IMR-90 (cell line): ENCODE data around the gene TRAPPC2L. TPM values are rescaled to one million over a fixed set of nuclear protein-coding genes. Genes with fewer than 3 reads are reported as not detected.

Source experiments
- ATAC-seq: fragments of 200-7000 bp; cut with Tn5 transposase; 2 replicates; pipeline ENCODE4 v1.9.1; 2020; ENCODE audit warnings: low read depth, mild to moderate bottlenecking, moderate library complexity
- BruUV-seq: library from RNA; stranded (reverse); fragments of 400-500 nt; replicated peaks from 2 replicates; lab custom pipeline; 2021; lab: Mats Ljungman, UMichigan
- CTCF ChIA-PET: fragments of 300-600 bp; formaldehyde crosslinking; extraction: SDS; loops from one replicate; lab custom pipeline; 2021; ENCODE audit warnings: antibody characterized with exemption; lab: Yijun Ruan, JAX
- POLR2A ChIA-PET: fragments of 300-600 bp; sonication (Branson Sonifier 250); formaldehyde crosslinking; loops from one replicate; lab custom pipeline; 2022; ENCODE audit warnings: antibody characterized with exemption; ENCODE audit not compliant: unreplicated experiment; lab: Charles Lee
- DNase-seq: peaks from one replicate; pipeline ENCODE4 v3.0.0; 2013
- H2AFZ ChIP-seq: replicated peaks from 2 replicates; pipeline ENCODE3; 2013; ENCODE audit warnings: low read length, mild to moderate bottlenecking; ENCODE audit not compliant: poor library complexity
- H2AK5ac ChIP-seq: 2 replicates; pipeline ENCODE4 v1.6.1; 2013; ENCODE audit warnings: low read depth, low read length, inconsistent platforms
- H2AK9ac ChIP-seq: replicated peaks from 2 replicates; pipeline ENCODE3; 2013; ENCODE audit warnings: mild to moderate bottlenecking, low read depth, low read length, moderate library complexity; ENCODE audit not compliant: poor library complexity
- H2BK120ac ChIP-seq: 2 replicates; pipeline ENCODE4 v1.6.1; 2013; ENCODE audit warnings: low read depth, low read length, inconsistent platforms
- H2BK15ac ChIP-seq: 3 replicates; pipeline ENCODE4 v1.6.1; 2013; ENCODE audit warnings: low read depth, low read length, inconsistent platforms
- H2BK20ac ChIP-seq: 2 replicates; pipeline ENCODE4 v1.6.1; 2013; ENCODE audit warnings: low read depth, mild to moderate bottlenecking, inconsistent platforms, low read length, moderate library complexity
- H2BK5ac ChIP-seq: 2 replicates; pipeline ENCODE4 v1.6.1; 2013; ENCODE audit warnings: mild to moderate bottlenecking, low read depth, low read length, inconsistent platforms; ENCODE audit not compliant: poor library complexity, severe bottlenecking
- H3K14ac ChIP-seq: replicated peaks from 2 replicates; pipeline ENCODE4 v1.6.1; 2013; ENCODE audit warnings: low read depth, low read length, inconsistent platforms
- H3K18ac ChIP-seq: 2 replicates; pipeline ENCODE4 v1.6.1; 2013; ENCODE audit warnings: low read depth, low read length, control low read depth
- H3K23ac ChIP-seq: 2 replicates; pipeline ENCODE4 v1.6.1; 2013; ENCODE audit warnings: low read depth, low read length, inconsistent platforms
- H3K27ac ChIP-seq: 2 replicates; pipeline ENCODE4 v1.5.1; 2013; ENCODE audit warnings: mild to moderate bottlenecking, control low read depth, low read length; ENCODE audit not compliant: insufficient read depth
- H3K27me3 ChIP-seq: 2 replicates; pipeline ENCODE4 v1.6.1; 2013; ENCODE audit warnings: low read length; ENCODE audit not compliant: control insufficient read depth, insufficient read depth
- H3K36me3 ChIP-seq: 2 replicates; pipeline ENCODE4 v1.6.1; 2013; ENCODE audit warnings: low read length, mixed read lengths; ENCODE audit not compliant: control insufficient read depth, insufficient read depth
- H3K4ac ChIP-seq: 2 replicates; pipeline ENCODE4 v1.6.1; 2013; ENCODE audit warnings: low read depth, low read length, inconsistent platforms
- H3K4me1 ChIP-seq: 2 replicates; pipeline ENCODE4 v1.6.1; 2013; ENCODE audit warnings: low read length, mixed read lengths; ENCODE audit not compliant: control insufficient read depth, insufficient read depth
- H3K4me2 ChIP-seq: 2 replicates; pipeline ENCODE4 v1.6.1; 2013; ENCODE audit warnings: low read depth, mild to moderate bottlenecking, control low read depth, low read length, moderate library complexity
- H3K4me3 ChIP-seq: 2 replicates; pipeline ENCODE4 v1.5.1; 2013; ENCODE audit warnings: low read depth, mild to moderate bottlenecking, control low read depth, low read length, moderate library complexity; ENCODE audit not compliant: insufficient read depth
- H3K56ac ChIP-seq: 2 replicates; pipeline ENCODE4 v1.6.1; 2013; ENCODE audit warnings: low read length, inconsistent platforms; ENCODE audit not compliant: insufficient read depth; ENCODE audit errors: extremely low read depth
- H3K79me1 ChIP-seq, 2 experiments: 2 replicates each; pipeline ENCODE4 v1.6.1; 2013; ENCODE audit warnings: low read length in 2 of 2, inconsistent platforms in 1 of 2, low read depth in 1 of 2
- H3K9ac ChIP-seq: 2 replicates; pipeline ENCODE4 v1.6.1; 2013; ENCODE audit warnings: low read depth, low read length, control low read depth
- H3K9me1 ChIP-seq: 2 replicates; pipeline ENCODE4 v1.6.1; 2013; ENCODE audit warnings: low read length, inconsistent platforms; ENCODE audit not compliant: insufficient read depth
- H3K9me3 ChIP-seq: 2 replicates; pipeline ENCODE4 v1.6.1; 2013; ENCODE audit warnings: low read length; ENCODE audit not compliant: control insufficient read depth, insufficient read depth
- H4K20me1 ChIP-seq: 2 replicates; pipeline ENCODE4 v1.6.1; 2013; ENCODE audit warnings: low read length, inconsistent platforms; ENCODE audit not compliant: insufficient read depth
- H4K5ac ChIP-seq: 2 replicates; pipeline ENCODE4 v1.6.1; 2013; ENCODE audit warnings: mild to moderate bottlenecking, low read depth, low read length, control low read depth
- H4K8ac ChIP-seq, 2 experiments: 2 replicates each; pipeline ENCODE4 v1.6.1; 2013; ENCODE audit warnings: low read depth in 2 of 2, low read length in 2 of 2, control low read depth in 1 of 2, inconsistent platforms in 1 of 2
- H4K91ac ChIP-seq: 2 replicates; pipeline ENCODE4 v1.6.1; 2013; ENCODE audit warnings: low read depth, low read length, inconsistent platforms; ENCODE audit not compliant: insufficient read depth
- CEBPB ChIP-seq: IDR thresholded peaks from 2 replicates; pipeline ENCODE4 v1.6.1; 2012; ENCODE audit warnings: low read depth, low read length, improper control_type of control experiment
- FOS ChIP-seq: fragments of 150-350 bp; IDR thresholded peaks from 2 replicates; pipeline ENCODE4 v1.6.1; 2016; ENCODE audit warnings: low read depth, low read length
- MAFK ChIP-seq: IDR thresholded peaks from 2 replicates; pipeline ENCODE4 v1.6.1; 2012; ENCODE audit warnings: low read depth, low read length, improper control_type of control experiment
- NFE2L2 ChIP-seq: fragments of 150-350 bp; IDR thresholded peaks from 2 replicates; pipeline ENCODE4 v1.6.1; 2016; ENCODE audit warnings: low read depth, mild to moderate bottlenecking, low read length
- WGBS, 2 experiments: methylation state at CpG; one replicate each; pipeline versions ENCODE4 v1.1.5 to v1.1.7; 2013; ENCODE audit warnings: missing lambda C conversion rate in 2 of 2; ENCODE audit not compliant: insufficient read length in 1 of 2; ENCODE audit errors: extremely low coverage in 2 of 2; 5-methylcytosine and 5-hydroxymethylcytosine counted together
- dilution Hi-C: fragments of 300-500 bp; cut with HindIII; formaldehyde crosslinking; loops from one replicate; pipeline ENCODE4 v1.14.3; 2018; ENCODE audit warnings: low sequenced_read_pairs; ENCODE audit not compliant: unreplicated experiment
- in situ Hi-C: fragments of 300-500 bp; cut with MboI; formaldehyde crosslinking; loops from 3 replicates; pipeline ENCODE4 v1.14.3; 2019; ENCODE audit warnings: low sequenced_read_pairs, inconsistent platforms, mixed read lengths
- intact Hi-C: fragments of 100-400 bp; cut with micrococcal nuclease; formaldehyde crosslinking; loops from 2 replicates; pipeline ENCODE4 v1.10.0; 2022
- polyA plus RNA-seq, 3 experiments: library from polyadenylated mRNA; depleted of rRNA; stranded (reverse); fragments of >200 nt; gene quantifications; 2 replicates each; pipeline ENCODE4 v1.2.3, GENCODE V29; 2012; ENCODE audit warnings: low replicate concordance in 1 of 3
- total RNA-seq: library from RNA; depleted of rRNA; stranded (reverse); fragments of >200 nt; gene quantifications from 2 replicates; pipeline ENCODE4 v1.2.3, GENCODE V29; 2012

Gene TRAPPC2L
- total and polyA plus RNA-seq, 2 of the 4 experiments (the other 2 are of a cell fraction) = 102 to 109 TPM

- CTCF ChIA-PET = interaction anchor here (1.4 kb wide), 1 partner anchor 22 kb away, joined by 5 read pairs; no protein-coding TSS in a partner anchor
Observed at GRCh38 chr16:88879788-88880055, 22.8 kb downstream of the TRAPPC2L start.

More at GRCh38 chr16:88879788-88880055, 22.8 kb downstream of the TRAPPC2L start:
- no peak overlapping the region for H4K5ac ChIP-seq
- H2BK5ac ChIP-seq = no peak overlapping the region
- H3K18ac ChIP-seq = no peak overlapping the region
- H3K9ac ChIP-seq = no peak overlapping the region
- H4K20me1 ChIP-seq = no peaks in the 10 kb centered on the region
- H3K4me3 ChIP-seq = no peak overlapping the region
- H2BK120ac ChIP-seq = no peak overlapping the region
- WGBS, 2 experiments = no CpG with 5 or more reads among the region's 11 CpGs
- no peak overlapping the region for H2BK20ac ChIP-seq
- no peak overlapping the region for H2AK5ac ChIP-seq
- dilution Hi-C loops = no loop called here
- H3K9me1 ChIP-seq = no peaks in the 10 kb centered on the region
- POLR2A ChIA-PET = no interaction called here
- no peak overlapping the region for H3K56ac ChIP-seq
- in situ Hi-C loops = no loop called here
- H3K27me3 ChIP-seq = peaks cover 42% of the 10 kb centered on the region
- DNase-seq (no peak), ATAC-seq (no peak)
- no peak overlapping the region for H3K4ac ChIP-seq
- H3K79me1 ChIP-seq = no peaks in the 10 kb centered on the region
- H3K14ac ChIP-seq = no peak overlapping the region
- H2AK9ac ChIP-seq = no peak overlapping the region
- H3K23ac ChIP-seq = no peak overlapping the region
- H3K36me3 ChIP-seq = no peaks in the 10 kb centered on the region
- no peak overlapping the region for H4K91ac ChIP-seq
- BruUV-seq = no TSS peak
- H3K9me3 ChIP-seq = no peaks in the 10 kb centered on the region
- H3K4me1 ChIP-seq = no peaks in the 10 kb centered on the region
- no peak overlapping the region for H2BK15ac ChIP-seq
- H3K4me2 ChIP-seq = no peak overlapping the region
- H2AFZ ChIP-seq = no peak overlapping the region
- H3K27ac ChIP-seq = no peak overlapping the region
- no peak overlapping the region for H4K8ac ChIP-seq
- intact Hi-C loops = no loop called here
- TF ChIP-seq MAFK = no peak
- TF ChIP-seq FOS = no peak
- no peak for TF ChIP-seq NFE2L2
- no peak for TF ChIP-seq CEBPB
